Neural progenitor cell (in vitro differentiated cells): Measurements from ENCODE around the gene VGLL1. TPM values are rescaled to one million over a fixed set of nuclear protein-coding genes. Genes with fewer than 3 reads are reported as not detected.

Experiments used
- DNase-seq: peaks from one replicate; pipeline ENCODE4 v3.0.0-alpha.2; 2016; ENCODE audit warnings: low spot score
- H2AFZ ChIP-seq: fragments of 200-600 bp; sonication (generic); replicated peaks from 2 replicates; pipeline ENCODE4 v1.6.1; 2016; ENCODE audit warnings: antibody characterized with exemption
- H3F3A ChIP-seq: fragments of 200-600 bp; sonication (generic); 2 replicates; pipeline ENCODE4 v1.6.1; 2016; ENCODE audit warnings: antibody characterized with exemption, low read depth
- H3K27ac ChIP-seq: fragments of 200-600 bp; sonication (generic); 2 replicates; pipeline ENCODE4 v1.5.1; 2016; ENCODE audit warnings: mild to moderate bottlenecking
- H3K27me3 ChIP-seq: fragments of 200-600 bp; sonication (generic); 2 replicates; pipeline ENCODE4 v1.6.1; 2016; ENCODE audit warnings: mild to moderate bottlenecking, moderate library complexity
- H3K36me3 ChIP-seq: fragments of 200-600 bp; sonication (generic); 2 replicates; pipeline ENCODE4 v1.5.1; 2016
- H3K4me1 ChIP-seq: fragments of 200-600 bp; sonication (generic); 2 replicates; pipeline ENCODE4 v1.6.1; 2016; ENCODE audit warnings: mixed run types
- H3K4me2 ChIP-seq: fragments of 200-600 bp; sonication (generic); 2 replicates; pipeline ENCODE4 v1.6.1; 2016
- H3K4me3 ChIP-seq: fragments of 200-600 bp; sonication (generic); 2 replicates; pipeline ENCODE4 v1.5.1; 2016
- H3K79me2 ChIP-seq: fragments of 200-600 bp; sonication (generic); 2 replicates; pipeline ENCODE4 v1.6.1; 2016; ENCODE audit warnings: low read depth
- H3K9ac ChIP-seq: fragments of 200-600 bp; sonication (generic); 2 replicates; pipeline ENCODE4 v1.6.1; 2016
- H3K9me3 ChIP-seq: fragments of 200-600 bp; sonication (generic); 2 replicates; pipeline ENCODE4 v1.5.1; 2016; ENCODE audit warnings: low read depth
- H4K20me1 ChIP-seq: fragments of 200-600 bp; sonication (generic); 2 replicates; pipeline ENCODE4 v1.6.1; 2016; ENCODE audit warnings: low read depth
- H3K27ac Mint-ChIP-seq: 3 replicates; pipeline ENCODE4 v1.8.0; 2021; ENCODE audit warnings: mixed read lengths
- H3K27me3 Mint-ChIP-seq: 2 replicates; pipeline ENCODE4 v1.8.0; 2022; ENCODE audit warnings: low read depth, mild to moderate bottlenecking, inconsistent platforms, moderate library complexity, mixed read lengths; ENCODE audit not compliant: insufficient read depth
- H3K36me3 Mint-ChIP-seq: 3 replicates; pipeline ENCODE4 v1.8.0; 2021; ENCODE audit warnings: mixed read lengths
- H3K4me1 Mint-ChIP-seq: 3 replicates; pipeline ENCODE4 v1.8.0; 2021; ENCODE audit warnings: mixed read lengths
- H3K4me3 Mint-ChIP-seq: 3 replicates; pipeline ENCODE4 v1.8.0; 2021; ENCODE audit warnings: mild to moderate bottlenecking, moderate library complexity, mixed read lengths
- H3K9me3 Mint-ChIP-seq: 3 replicates; pipeline ENCODE4 v1.8.0; 2020; ENCODE audit warnings: mixed read lengths
- CTCF ChIP-seq: fragments of 200-600 bp; sonication (generic); IDR thresholded peaks from 2 replicates; pipeline ENCODE4 v1.5.1; 2017; ENCODE audit warnings: antibody characterized with exemption, mild to moderate bottlenecking
- EZH2 ChIP-seq: fragments of 200-600 bp; sonication (generic); IDR thresholded peaks from 2 replicates; pipeline ENCODE4 v1.6.1; 2017; ENCODE audit warnings: antibody characterized with exemption, mild to moderate bottlenecking, moderate library complexity
- EZH2phosphoT487 ChIP-seq: fragments of 200-600 bp; sonication (generic); IDR thresholded peaks from 2 replicates; pipeline ENCODE4 v1.6.1; 2017; ENCODE audit warnings: antibody characterized with exemption
- total RNA-seq: library from RNA; depleted of rRNA; stranded (reverse); fragments of >200 nt; gene quantifications from 2 replicates; pipeline ENCODE4 v1.2.3, GENCODE V29; 2015; ENCODE audit warnings: low replicate concordance

Gene VGLL1
- total RNA-seq, 1 donor from 2014 or later = not detected

- Histone ChIP-seq H3K36me3 (peaks cover 16% of the 10 kb centered on the region), H3K9me3 (peaks cover 10% of the 10 kb centered on the region), H3K79me2 (peaks cover 28% of the 10 kb centered on the region), H3K4me1 (peaks cover 9% of the 10 kb centered on the region), H3K9ac (peak overlapping the region; percentile 73), H3F3A (peaks cover 14% of the 10 kb centered on the region), H3K4me2 (peak overlapping the region; percentile 72), H3K27ac (peak overlapping the region; percentile 98), H3K27me3 (no peaks in the 10 kb centered on the region), H2AFZ (peak overlapping the region; percentile 32), H4K20me1 (no peaks in the 10 kb centered on the region), H3K4me3 (peak overlapping the region; percentile 90)
- Mint-ChIP-seq H3K27me3 (no peaks in the 10 kb centered on the region), H3K9me3 (peaks cover 8% of the 10 kb centered on the region), H3K4me1 (peaks cover 12% of the 10 kb centered on the region), H3K27ac (peak overlapping the region; percentile 96), H3K36me3 (no peaks in the 10 kb centered on the region), H3K4me3 (peak overlapping the region; percentile 93)
- peak; percentile 92 for DNase-seq
- TF ChIP-seq EZH2 = no peak
Observed at GRCh38 chrX:136496764-136497555, 35.1 kb upstream of the VGLL1 start.

- Histone ChIP-seq H3K79me2 (peaks cover 28% of the 10 kb centered on the region), H3K4me2 (peak within 1 kb of the TSS; percentile 72), H4K20me1 (no peaks in the 10 kb centered on the region), H3K27ac (peak within 1 kb of the TSS; percentile 98), H3K4me1 (peaks cover 9% of the 10 kb centered on the region), H3K9ac (peak within 1 kb of the TSS; percentile 73), H3K4me3 (peak within 1 kb of the TSS; percentile 90), H2AFZ (peak within 1 kb of the TSS; percentile 32), H3K36me3 (peaks cover 16% of the 10 kb centered on the region), H3K27me3 (no peaks in the 10 kb centered on the region), H3F3A (peaks cover 14% of the 10 kb centered on the region), H3K9me3 (peaks cover 10% of the 10 kb centered on the region)
- H3K27ac Mint-ChIP-seq = peak within 1 kb of the TSS; percentile 96
- H3K9me3 Mint-ChIP-seq = peaks cover 8% of the 10 kb centered on the region
- no peaks in the 10 kb centered on the region for H3K27me3 Mint-ChIP-seq
- H3K36me3 Mint-ChIP-seq = no peaks in the 10 kb centered on the region
- H3K4me1 Mint-ChIP-seq = peaks cover 12% of the 10 kb centered on the region
- no peak for TF ChIP-seq CTCF
- TF ChIP-seq EZH2phosphoT487 = no peak
- TF ChIP-seq EZH2 = no peak
- peak; percentile 38 for DNase-seq
- H3K4me3 Mint-ChIP-seq = peak within 1 kb of the TSS; percentile 94
Observed at GRCh38 chrX:136497556-136498052, 34.4 kb upstream of the VGLL1 start, which contains the start of gene HTATSF1. Gene HTATSF1, plus strand, starts transcription at chrX:136497592. Its CDS starts 93 bp downstream, at chrX:136497685.

GRCh38 chrX:136519069-136519468 is 12.9 kb upstream of the VGLL1 start:
- H3K4me1 Mint-ChIP-seq = no peaks in the 10 kb centered on the region
- Histone ChIP-seq H2AFZ (no peak overlapping the region), H4K20me1 (no peaks in the 10 kb centered on the region), H3K4me2 (no peak overlapping the region), H3K9me3 (no peaks in the 10 kb centered on the region), H3K9ac (no peak overlapping the region), H3K4me1 (no peaks in the 10 kb centered on the region), H3F3A (no peaks in the 10 kb centered on the region), H3K27me3 (no peaks in the 10 kb centered on the region), H3K79me2 (no peaks in the 10 kb centered on the region), H3K4me3 (no peak overlapping the region), H3K36me3 (no peaks in the 10 kb centered on the region), H3K27ac (no peak overlapping the region)
- no peak overlapping the region for H3K4me3 Mint-ChIP-seq
- TF ChIP-seq EZH2phosphoT487 (no peak), CTCF (no peak), EZH2 (no peak)
- no peaks in the 10 kb centered on the region for H3K36me3 Mint-ChIP-seq
- no peak overlapping the region for H3K27ac Mint-ChIP-seq
- peaks cover 3% of the 10 kb centered on the region for H3K9me3 Mint-ChIP-seq
- no peaks in the 10 kb centered on the region for H3K27me3 Mint-ChIP-seq
- no peak for DNase-seq

- no peaks in the 10 kb centered on the region for H3K9me3 Mint-ChIP-seq
- no peaks in the 10 kb centered on the region for H3K4me1 Mint-ChIP-seq
- H3K27me3 Mint-ChIP-seq = peaks cover 2% of the 10 kb centered on the region
- H3K27ac Mint-ChIP-seq = no peak overlapping the region
- no peak for DNase-seq
- Histone ChIP-seq H4K20me1 (no peaks in the 10 kb centered on the region), H3K4me3 (no peak overlapping the region), H3K36me3 (no peaks in the 10 kb centered on the region), H3K9me3 (no peaks in the 10 kb centered on the region), H3K4me2 (no peak overlapping the region), H3K79me2 (no peaks in the 10 kb centered on the region), H3F3A (no peaks in the 10 kb centered on the region), H3K9ac (no peak overlapping the region), H3K27me3 (no peaks in the 10 kb centered on the region), H3K4me1 (no peaks in the 10 kb centered on the region), H3K27ac (no peak overlapping the region), H2AFZ (no peak overlapping the region)
- TF ChIP-seq CTCF = no peak
- no peak for TF ChIP-seq EZH2
- no peak for TF ChIP-seq EZH2phosphoT487
- H3K36me3 Mint-ChIP-seq = no peaks in the 10 kb centered on the region
- H3K4me3 Mint-ChIP-seq = no peak overlapping the region
Observed at GRCh38 chrX:136523770-136524169, 8.2 kb upstream of the VGLL1 start.
